Left lung (tissue), 10 donors: Measurements from ENCODE around the gene IKBKE. TPM values are rescaled to one million over a fixed set of nuclear protein-coding genes. Genes with fewer than 3 reads are reported as not detected.

Experiments used
- ATAC-seq: fragments of 200-7000 bp; cut with Tn5 transposase; one replicate; pipeline ENCODE4 v1.9.1; 2020; ENCODE audit warnings: moderate library complexity
- DNase-seq, 4 donors: peaks; one replicate each; pipeline ENCODE4 v3.0.0-alpha.2; 2013 to 2020
- H3K27ac ChIP-seq, 2 donors: fragments of 200-600 bp; sonication (generic) in 1 of 2; one replicate each; pipeline versions ENCODE4 v1.5.0 to v1.8.0; 2020 to 2021
- H3K27me3 ChIP-seq, 2 donors: fragments of 200-600 bp; sonication (generic) in 1 of 2; one replicate each; pipeline versions ENCODE4 v1.5.0 to v1.8.0; 2020 to 2021
- H3K36me3 ChIP-seq, 2 donors: fragments of 200-600 bp; sonication (generic) in 1 of 2; one replicate each; pipeline versions ENCODE4 v1.5.0 to v1.8.0; 2020 to 2021
- H3K4me1 ChIP-seq, 2 donors: fragments of 200-600 bp; one replicate each; pipeline ENCODE4 v1.8.0; 2021
- H3K4me3 ChIP-seq, 2 donors: fragments of 200-600 bp; sonication (generic) in 1 of 2; one replicate each; pipeline versions ENCODE4 v1.5.0 to v1.8.0; 2020 to 2021; ENCODE audit warnings: mild to moderate bottlenecking in 1 of 2
- H3K9me3 ChIP-seq, 2 donors: fragments of 200-600 bp; sonication (generic) in 1 of 2; one replicate each; pipeline versions ENCODE4 v1.5.0 to v1.8.0; 2020 to 2021
- CTCF ChIP-seq, 2 donors: fragments of 200-600 bp; sonication (generic) in 1 of 2; IDR thresholded peaks; one replicate each; pipeline versions ENCODE4 v1.5.0 to v1.8.0; 2021; ENCODE audit warnings: antibody characterized with exemption in 2 of 2
- intact Hi-C, 2 donors: fragments of 100-400 bp; cut with DNase I; formaldehyde crosslinking; loops; one replicate each; pipeline versions ENCODE4 v1.11.2 to v1.14.2; 2022
- polyA plus RNA-seq, 6 donors: library from polyadenylated mRNA; unstranded; fragments of 120-200 nt; gene quantifications; one replicate each; pipeline ENCODE4 v1.2.1, GENCODE V29; 2013; ENCODE audit not compliant: insufficient read length in 6 of 6
- total RNA-seq, 2 donors: library from RNA; stranded (reverse); fragmentation: NEBNext Ultra II Directional; extraction: Animal tissue kit (Norgen Biotek cat#: 25700); gene quantifications; one replicate each; pipeline ENCODE4 v1.2.1, GENCODE V29; 2021
- donor health status: DM: no; HTN: yes; CAD: no.
- donor health status: DM: no; HTN: no; CAD: no.

IKBKE gene
- total and polyA plus RNA-seq, 8 donors, result 4.7 to 17.8 (median 7.8) TPM

GRCh38 chr1:206477110-206477509 is 6.8 kb downstream of the IKBKE start:
- no peak for ATAC-seq
- TF ChIP-seq CTCF (IDR thresholded peaks at IDR 0.05), result no peak

GRCh38 chr1:206477581-206478380 is 7.5 kb downstream of the IKBKE start:
- no peak for ATAC-seq
- intact Hi-C loops, result no loop called here

More at GRCh38 chr1:206477110-206477509, 6.8 kb downstream of the IKBKE start:
- DNase-seq, result peak in 1 of 4 donors; percentile 8
- H3K27ac ChIP-seq, result no peak overlapping the region
- intact Hi-C loops, result no loop called here
- peaks cover 0 to 16% of the 10 kb centered on the region in 2 donors for H3K4me1 ChIP-seq
- H3K9me3 ChIP-seq, result no peaks in the 10 kb centered on the region
- H3K27me3 ChIP-seq, result no peaks in the 10 kb centered on the region
- peaks cover 0 to 68% of the 10 kb centered on the region in 2 donors for H3K36me3 ChIP-seq
- H3K4me3 ChIP-seq, result no peak overlapping the region

GRCh38 chr1:206478746-206479145 is 8.5 kb downstream of the IKBKE start:
- intact Hi-C loops, result no loop called here
- no peaks in the 10 kb centered on the region for H3K4me1 ChIP-seq
- no peak for ATAC-seq

More at GRCh38 chr1:206477581-206478380, 7.5 kb downstream of the IKBKE start:
- peaks cover 0 to 10% of the 10 kb centered on the region in 2 donors for H3K4me1 ChIP-seq
- no peaks in the 10 kb centered on the region for H3K9me3 ChIP-seq
- no peak overlapping the region for H3K27ac ChIP-seq
- TF ChIP-seq CTCF (IDR thresholded peaks at IDR 0.05), result no peak
- peak in 1 of 4 donors; percentile 73 for DNase-seq
- H3K27me3 ChIP-seq, result no peaks in the 10 kb centered on the region
- no peak overlapping the region for H3K4me3 ChIP-seq
- peaks cover 0 to 75% of the 10 kb centered on the region in 2 donors for H3K36me3 ChIP-seq

GRCh38 chr1:206479183-206480125 is 9.2 kb downstream of the IKBKE start:
- H3K4me3 ChIP-seq, result no peak overlapping the region
- H3K27me3 ChIP-seq, result no peaks in the 10 kb centered on the region
- TF ChIP-seq CTCF (IDR thresholded peaks at IDR 0.05), result peak; percentile 58 to 85
- H3K9me3 ChIP-seq, result no peaks in the 10 kb centered on the region
- ATAC-seq (peak; percentile 74), DNase-seq (peak in 3 of 4 donors; percentile 45 to 76 (median 61))
- intact Hi-C loops, result no loop called here
- H3K27ac ChIP-seq, result no peak overlapping the region
- H3K4me1 ChIP-seq, result no peaks in the 10 kb centered on the region
- peaks cover 0 to 82% of the 10 kb centered on the region in 2 donors for H3K36me3 ChIP-seq

More at GRCh38 chr1:206478746-206479145, 8.5 kb downstream of the IKBKE start:
- DNase-seq, result peak in 1 of 4 donors; percentile 33
- Histone ChIP-seq H3K36me3 (peaks cover 0 to 83% of the 10 kb centered on the region in 2 donors), H3K27ac (no peak overlapping the region), H3K27me3 (no peaks in the 10 kb centered on the region), H3K9me3 (no peaks in the 10 kb centered on the region), H3K4me3 (no peak overlapping the region)
- no peak for TF ChIP-seq CTCF (IDR thresholded peaks at IDR 0.05)
